Activated T-helper 1 cell treated with anti-CD3 and anti-CD28 coated beads, Interleukin-12 subunit alpha, Interleukin-12 subunit beta, Interleukin-2, Interleukin-4 antibody, amounts not matched to agents 30 ng/mL and 10 ng/mL and 1 ng/mL, durations not matched to agents 14 hours and 24 hours and 36 hours (primary cell): Measurements from ENCODE around the gene NARF. TPM values are rescaled to one million over a fixed set of nuclear protein-coding genes. Genes with fewer than 3 reads are reported as not detected.
"Not testable (repeated sequence)": the region's sequence is repeated elsewhere in the genome, so short reads cannot be mapped to it uniquely, and the experiment has no call there.

Experiments
- DNase-seq: peaks from one replicate; pipeline ENCODE4 v3.0.0; 2021; ENCODE audit warnings: low spot score
- H3K27ac Mint-ChIP-seq: one replicate; pipeline ENCODE4 v1.8.0; 2021; ENCODE audit warnings: mild to moderate bottlenecking, mixed read lengths
- H3K27me3 Mint-ChIP-seq: one replicate; pipeline ENCODE4 v1.8.0; 2022; ENCODE audit warnings: mild to moderate bottlenecking, moderate library complexity, mixed read lengths; ENCODE audit not compliant: insufficient read depth
- H3K36me3 Mint-ChIP-seq: one replicate; pipeline ENCODE4 v1.8.0; 2021; ENCODE audit warnings: low read depth, mixed read lengths
- H3K4me1 Mint-ChIP-seq: one replicate; pipeline ENCODE4 v1.8.0; 2021; ENCODE audit warnings: low read depth, mixed read lengths
- H3K4me3 Mint-ChIP-seq: one replicate; pipeline ENCODE4 v1.8.0; 2021; ENCODE audit warnings: mild to moderate bottlenecking, moderate library complexity, mixed read lengths
- H3K9me3 Mint-ChIP-seq: one replicate; pipeline ENCODE4 v1.8.0; 2021; ENCODE audit warnings: mixed read lengths
- intact Hi-C: fragments of 100-400 bp; cut with micrococcal nuclease; formaldehyde crosslinking; loops from one replicate; pipeline ENCODE4 v1.15.1; 2024
- total RNA-seq: library from RNA; stranded (reverse); gene quantifications from 2 replicates; pipeline ENCODE4 v1.2.3, GENCODE V29; 2022

NARF gene
- total RNA-seq, 1 donor from 2014 or later, result 103 TPM

DNA sequence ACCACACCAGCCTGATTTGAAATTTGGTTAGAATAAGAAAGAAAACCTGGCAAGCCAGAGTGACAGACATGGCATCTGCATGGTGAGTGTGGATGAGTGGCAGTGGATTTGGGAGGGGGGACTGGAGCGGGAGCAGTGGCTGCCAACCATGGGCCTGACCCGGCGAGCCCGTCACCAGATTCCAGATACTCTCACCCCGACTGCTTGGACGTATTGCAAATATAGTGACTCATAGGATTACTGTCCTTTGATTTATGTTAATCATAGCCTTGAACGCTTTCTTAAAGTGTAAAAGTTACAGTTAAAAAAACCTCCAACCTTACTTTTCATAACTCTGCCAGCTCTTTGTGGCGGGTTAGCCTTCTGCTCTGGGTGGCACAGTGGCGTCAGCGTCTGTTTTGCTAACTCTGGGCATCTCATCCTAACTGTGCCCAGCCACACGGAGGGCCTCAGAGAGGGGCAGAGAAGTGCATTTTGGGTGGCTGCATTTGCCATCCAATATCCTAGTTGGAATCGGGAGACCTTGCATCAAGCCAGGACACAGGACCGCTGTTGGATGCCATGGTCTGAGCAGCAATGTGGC, 34.2 kb downstream of the NARF start:
- no peaks in the 10 kb centered on the region for H3K27me3 Mint-ChIP-seq
- intact Hi-C loops, result no loop called here
- peaks cover 18% of the 10 kb centered on the region for H3K36me3 Mint-ChIP-seq
- no peak overlapping the region for H3K27ac Mint-ChIP-seq
- H3K4me3 Mint-ChIP-seq, result no peak overlapping the region
- H3K9me3 Mint-ChIP-seq, result no peaks in the 10 kb centered on the region
- DNase-seq, result no peak
- H3K4me1 Mint-ChIP-seq, result peaks cover 24% of the 10 kb centered on the region

DNA sequence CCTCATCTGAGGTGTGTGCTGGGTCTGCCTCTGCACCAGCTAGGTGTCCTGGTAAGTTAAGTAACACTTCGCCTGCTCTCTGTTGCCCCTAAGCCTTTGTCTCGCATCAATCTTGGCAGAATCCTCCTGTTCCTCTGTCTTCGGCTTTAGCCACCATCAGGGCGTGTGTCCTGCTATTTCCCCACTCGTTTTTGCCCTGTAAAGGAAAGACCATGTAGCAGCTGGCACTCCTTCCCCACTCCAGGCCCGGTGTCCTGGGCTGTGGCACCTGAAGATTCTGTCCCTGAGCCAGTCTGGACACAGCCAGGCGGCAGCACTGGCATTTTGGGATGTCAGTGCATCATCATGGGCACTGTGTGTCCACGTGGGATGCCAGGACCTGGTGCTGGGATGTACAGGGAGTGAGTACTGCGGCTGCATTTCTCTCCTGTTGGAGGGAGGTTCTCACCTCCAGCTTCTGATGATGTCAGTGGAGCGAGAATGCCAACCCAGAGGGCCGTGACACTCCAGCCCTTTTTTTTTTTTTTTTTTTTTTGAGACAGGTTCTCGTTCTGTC, 34.8 kb downstream of the NARF start:
- intact Hi-C loops, result no loop called here
- H3K9me3 Mint-ChIP-seq, result no peaks in the 10 kb centered on the region
- H3K4me1 Mint-ChIP-seq, result peaks cover 29% of the 10 kb centered on the region
- H3K4me3 Mint-ChIP-seq, result no peak overlapping the region
- H3K27me3 Mint-ChIP-seq, result no peaks in the 10 kb centered on the region
- peaks cover 14% of the 10 kb centered on the region for H3K36me3 Mint-ChIP-seq
- no peak overlapping the region for H3K27ac Mint-ChIP-seq
- no peak for DNase-seq

DNA sequence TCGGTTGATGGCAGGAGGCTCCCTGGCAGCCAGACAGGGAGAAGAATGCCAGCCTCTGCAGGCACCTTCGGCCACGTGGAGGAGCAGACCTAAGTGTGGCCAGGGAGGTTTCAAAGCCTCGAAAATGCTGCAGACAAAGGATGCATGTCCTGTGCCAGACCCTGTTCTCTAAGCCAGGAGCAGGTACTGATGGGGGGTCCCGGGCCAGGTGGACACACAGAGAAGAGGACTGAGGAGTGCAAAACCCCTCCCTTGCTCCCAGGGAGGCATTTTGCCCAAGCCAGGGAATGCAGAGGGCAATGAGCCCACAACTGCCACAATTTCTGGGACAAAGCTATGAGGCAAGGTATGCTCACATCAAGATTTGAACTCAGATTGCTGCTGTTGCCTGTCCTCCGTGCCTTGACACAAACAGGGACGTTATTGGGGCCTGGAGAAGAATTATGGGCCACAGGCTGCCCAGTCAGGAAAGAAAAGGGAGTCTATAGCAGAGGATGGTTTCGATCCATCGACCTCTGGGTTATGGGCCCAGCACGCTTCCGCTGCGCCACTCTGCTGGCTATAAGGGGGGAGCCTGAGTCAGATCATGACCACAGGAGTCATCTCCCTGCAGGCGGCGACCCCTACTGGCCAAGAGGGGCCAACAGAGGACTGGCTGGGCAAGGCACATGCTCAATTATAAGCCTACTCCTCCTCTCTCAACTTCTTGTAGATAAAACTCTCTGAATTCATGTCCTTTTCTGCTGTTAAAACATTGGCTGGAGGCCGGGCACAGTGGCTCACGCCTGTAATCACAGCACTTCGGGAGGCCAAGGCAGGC, 35.9 kb downstream of the NARF start:
- H3K9me3 Mint-ChIP-seq, result no peaks in the 10 kb centered on the region
- H3K27me3 Mint-ChIP-seq, result peaks cover 2% of the 10 kb centered on the region
- peaks cover 4% of the 10 kb centered on the region for H3K36me3 Mint-ChIP-seq
- H3K27ac Mint-ChIP-seq, result peak overlapping the region; percentile 87
- peaks cover 29% of the 10 kb centered on the region for H3K4me1 Mint-ChIP-seq
- peak; percentile 81 for DNase-seq
- intact Hi-C loops, result loop anchor here (1.0 kb wide), 6 partner anchors 12 to 142 kb away; partner anchors contain the start of genes CYBC1, HEXD, NARF and OGFOD3
- peak overlapping the region; percentile 12 for H3K4me3 Mint-ChIP-seq

DNA sequence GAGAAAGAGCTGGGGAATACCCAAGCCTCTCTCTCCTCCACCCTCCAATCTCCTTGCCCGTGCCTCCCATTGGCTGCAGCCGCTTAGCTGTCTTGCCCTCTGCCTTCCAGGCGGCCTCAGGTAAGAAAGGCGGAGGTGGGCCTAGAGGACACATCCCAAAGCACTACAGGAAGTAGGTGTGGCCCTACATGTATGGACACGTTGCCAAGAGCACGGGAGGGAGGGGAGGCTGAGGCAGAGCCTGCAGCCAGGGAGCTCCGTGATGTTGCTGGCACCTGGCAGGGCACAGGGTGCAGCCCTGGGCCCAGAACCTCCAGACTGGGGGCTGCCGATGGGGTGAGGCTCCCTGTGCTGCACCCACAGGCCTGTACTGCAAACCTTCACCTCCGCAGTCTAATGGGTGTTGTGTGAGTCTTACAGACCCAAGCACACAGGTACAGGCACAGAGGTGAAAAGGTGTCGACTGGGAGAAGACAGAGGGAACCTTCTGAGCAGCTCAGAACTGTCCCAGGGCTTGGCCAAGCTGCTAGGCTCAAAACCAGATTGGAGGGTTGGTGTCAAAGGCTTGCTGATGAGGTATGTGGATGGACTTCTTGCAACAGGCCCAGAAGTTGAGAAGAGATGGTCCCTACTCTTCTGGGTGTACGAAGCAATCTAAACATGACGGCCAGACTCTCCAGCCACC, 37.4 kb downstream of the NARF start:
- Mint-ChIP-seq H3K27ac (no peak overlapping the region), H3K4me3 (peak overlapping the region; percentile 61), H3K36me3 (no peaks in the 10 kb centered on the region), H3K27me3 (peaks cover 5% of the 10 kb centered on the region), H3K4me1 (peaks cover 29% of the 10 kb centered on the region), H3K9me3 (no peaks in the 10 kb centered on the region)
- intact Hi-C loops, result no loop called here
- no peak for DNase-seq

DNA sequence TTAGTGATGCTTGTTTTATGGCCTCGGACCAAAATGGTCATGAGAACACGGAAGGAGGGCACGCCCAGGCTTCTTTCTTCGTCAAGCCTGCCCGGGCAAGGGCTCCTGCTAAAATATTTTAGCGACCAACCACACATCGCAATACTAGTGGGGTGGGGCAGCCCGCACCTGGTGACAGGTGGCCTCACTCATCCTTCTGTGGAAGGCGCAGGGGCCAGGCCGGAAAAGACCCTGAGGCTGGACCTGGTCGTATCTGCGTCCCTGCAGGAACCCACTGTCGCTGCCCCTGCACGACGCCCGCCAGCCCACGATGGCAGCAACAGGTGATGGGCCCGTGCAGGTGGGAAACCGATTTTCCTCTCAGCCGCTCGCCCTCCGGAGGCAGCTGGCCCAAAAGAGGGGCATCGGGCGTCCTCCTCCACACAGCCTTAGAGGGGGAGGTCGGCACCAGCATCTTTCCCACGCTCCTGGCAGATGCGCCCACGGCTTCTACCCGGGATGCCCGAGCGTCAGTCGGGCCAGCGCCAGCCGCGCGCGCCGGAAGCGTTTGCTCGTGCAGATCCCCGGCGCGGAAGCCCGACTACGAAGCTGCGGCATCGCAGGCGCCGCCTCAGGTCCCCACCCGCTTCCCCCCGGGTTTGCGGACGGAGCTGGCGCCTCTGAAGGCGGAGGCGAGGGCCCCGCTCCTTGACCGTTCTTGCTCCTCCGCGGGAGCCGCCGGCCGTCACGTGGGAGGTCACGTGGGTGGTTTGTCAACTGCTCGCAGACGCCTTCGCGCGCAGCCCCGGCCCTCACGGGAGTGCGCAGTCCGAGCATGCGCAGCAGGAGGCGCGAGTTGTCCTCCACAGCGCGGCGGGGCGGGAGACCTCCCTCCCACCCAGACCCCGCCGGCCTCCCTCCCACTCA, 38.2 kb downstream of the NARF start:
- H3K4me1 Mint-ChIP-seq, result peaks cover 29% of the 10 kb centered on the region
- H3K9me3 Mint-ChIP-seq, result no peaks in the 10 kb centered on the region
- intact Hi-C loops, result loop anchor here (1.0 kb wide), 1 partner anchor 23 kb away; the partner anchor contains the start of gene FOXK2
- peaks cover 5% of the 10 kb centered on the region for H3K27me3 Mint-ChIP-seq
- H3K4me3 Mint-ChIP-seq, result peak overlapping the region; percentile 61
- peak overlapping the region; percentile 48 for H3K27ac Mint-ChIP-seq
- DNase-seq, result peak; percentile 91
- H3K36me3 Mint-ChIP-seq, result no peaks in the 10 kb centered on the region

DNA sequence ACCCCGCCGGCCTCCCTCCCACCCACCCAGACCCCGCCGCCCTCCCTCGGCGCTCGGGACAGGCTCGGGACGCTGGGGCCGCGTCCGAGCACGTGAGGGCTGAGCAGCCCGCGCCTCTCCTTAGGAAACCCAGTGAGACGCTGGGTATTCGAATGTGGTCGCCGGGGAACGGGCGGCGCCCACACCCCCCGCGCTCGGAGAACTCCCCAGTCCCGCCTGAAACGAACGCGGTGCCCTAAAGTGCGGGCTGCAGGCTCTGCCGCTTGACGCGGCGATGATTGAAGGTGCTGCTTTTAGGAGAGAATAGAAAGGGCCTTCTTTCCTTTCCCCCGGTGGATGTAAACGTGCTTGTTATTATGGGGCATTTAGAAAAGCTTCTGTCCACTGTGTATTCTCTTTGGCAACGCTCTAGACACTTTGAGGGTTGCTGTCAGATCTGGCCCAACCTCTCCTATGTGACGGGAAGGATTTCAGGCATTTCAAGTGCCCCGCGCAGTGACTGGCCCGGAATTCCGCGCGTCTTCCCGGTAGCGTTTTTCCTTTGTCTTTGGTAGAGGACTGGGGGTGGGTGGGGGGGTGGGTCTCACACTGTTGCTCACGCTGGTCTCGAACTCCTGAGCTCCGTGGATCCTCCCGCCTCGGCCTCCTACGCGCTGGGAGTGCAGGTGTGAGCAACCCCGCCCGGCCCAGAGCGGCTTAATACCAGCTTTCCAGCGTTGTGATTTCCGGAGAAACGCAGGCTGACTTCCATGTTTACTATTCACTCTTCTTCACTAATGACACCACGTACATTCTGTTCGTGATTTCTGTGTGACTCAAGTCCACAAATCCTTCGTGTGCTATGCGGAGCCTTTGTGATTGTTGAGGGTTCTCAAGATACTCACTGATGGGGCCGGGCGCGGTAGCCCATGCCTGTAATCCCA, 39.2 kb downstream of the NARF start:
- Mint-ChIP-seq H3K27me3 (peaks cover 5% of the 10 kb centered on the region), H3K9me3 (no peaks in the 10 kb centered on the region), H3K4me1 (peaks cover 29% of the 10 kb centered on the region), H3K4me3 (peak overlapping the region; percentile 82), H3K36me3 (no peaks in the 10 kb centered on the region), H3K27ac (peak overlapping the region; percentile 81)
- DNase-seq, result peak; percentile 29
- intact Hi-C loops, result loop anchor here (1.0 kb wide), 1 partner anchor 22 kb away; the partner anchor contains the start of gene FOXK2

DNA sequence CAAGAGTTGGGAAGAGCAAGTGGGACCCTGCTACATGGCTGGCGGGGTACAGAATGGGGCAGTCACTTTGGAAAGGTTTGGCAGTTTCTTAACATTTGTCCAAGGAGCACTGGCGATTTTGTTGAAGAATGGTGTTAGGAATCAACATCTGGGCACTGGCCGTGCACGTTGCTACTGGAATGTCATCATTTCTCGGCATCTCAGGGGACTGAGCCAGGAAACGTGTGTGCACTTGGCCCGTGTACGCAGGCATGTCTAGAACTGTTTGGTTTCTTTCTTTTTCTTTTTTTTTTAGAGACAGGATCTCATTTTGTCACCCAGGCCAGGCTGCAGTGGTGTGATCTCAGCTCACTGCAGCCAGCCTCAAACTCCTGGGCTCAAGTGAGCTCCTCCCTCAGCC, 43.7 kb downstream of the NARF start:
- Mint-ChIP-seq H3K36me3 (no peaks in the 10 kb centered on the region), H3K27ac (no peak overlapping the region)
- DNase-seq, result no peak

DNA sequence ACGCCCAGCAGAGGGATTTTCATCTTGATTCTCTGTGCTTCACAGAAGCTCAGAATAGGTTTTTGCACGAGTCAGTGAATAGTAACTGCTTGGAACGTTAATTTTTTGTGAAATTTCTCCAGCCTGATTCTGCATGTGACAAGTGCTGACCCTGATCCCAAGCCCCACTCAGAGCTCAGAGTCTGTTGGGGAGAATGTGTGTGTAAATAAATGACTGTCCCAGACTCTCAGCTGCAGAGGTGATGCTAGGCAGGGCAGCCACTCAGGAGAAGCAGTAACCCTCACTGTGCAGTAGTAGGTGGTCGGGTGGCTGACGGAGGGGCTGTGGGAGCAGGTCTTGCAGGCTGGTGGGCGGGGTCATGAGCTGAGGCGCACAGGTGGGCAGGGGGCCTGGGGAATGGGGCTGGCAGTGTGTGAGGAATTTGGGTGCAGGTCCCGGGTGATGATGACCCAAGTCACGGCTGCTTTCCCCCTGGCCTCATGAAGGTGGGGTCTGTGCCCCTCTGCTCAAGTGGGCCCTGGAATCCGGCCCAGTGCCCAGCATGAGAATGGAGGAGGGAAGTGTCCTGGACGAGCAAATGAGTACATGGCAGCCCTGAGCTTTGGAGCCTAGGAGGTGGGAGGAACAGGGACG, 44.7 kb downstream of the NARF start:
- Mint-ChIP-seq H3K27ac (no peak overlapping the region), H3K9me3 (no peaks in the 10 kb centered on the region), H3K36me3 (no peaks in the 10 kb centered on the region), H3K4me3 (no peak overlapping the region), H3K4me1 (peaks cover 6% of the 10 kb centered on the region), H3K27me3 (peaks cover 5% of the 10 kb centered on the region)
- intact Hi-C loops, result no loop called here
- no peak for DNase-seq

More for the DNA sequence above, 43.7 kb downstream of the NARF start:
- Mint-ChIP-seq H3K27me3 (peaks cover 5% of the 10 kb centered on the region), H3K9me3 (no peaks in the 10 kb centered on the region), H3K4me1 (peaks cover 14% of the 10 kb centered on the region), H3K4me3 (no peak overlapping the region)
- intact Hi-C loops, result no loop called here

DNA sequence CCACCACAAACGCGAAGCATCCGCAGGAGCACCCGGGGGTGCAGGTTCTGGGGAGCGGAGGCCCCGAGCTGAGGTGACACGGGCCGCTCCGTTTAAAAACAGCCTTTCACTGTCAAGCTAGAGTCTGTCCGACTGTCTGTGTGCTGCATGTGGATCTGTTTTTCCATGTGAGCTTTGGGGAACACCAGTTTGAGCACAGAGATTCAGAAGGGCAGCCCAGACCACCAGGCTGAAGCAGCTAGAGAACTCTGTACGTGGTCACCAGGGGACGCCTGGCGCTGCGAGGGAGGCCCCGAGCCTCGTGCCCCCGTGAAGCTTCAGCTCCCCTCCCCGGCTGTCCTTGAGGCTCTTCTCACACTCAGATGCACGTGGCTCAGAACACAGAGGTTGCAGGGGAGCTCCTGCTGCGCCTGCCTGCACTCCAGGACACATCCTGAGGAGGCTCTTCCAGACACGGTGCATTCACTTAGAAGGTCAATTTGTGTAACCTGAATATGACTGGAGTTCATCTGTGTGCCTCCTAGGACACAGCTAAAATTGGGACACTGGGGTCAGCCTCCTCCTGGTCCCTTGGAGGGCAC, 45.3 kb downstream of the NARF start:
- H3K27me3 Mint-ChIP-seq, result peaks cover 5% of the 10 kb centered on the region
- no peak overlapping the region for H3K4me3 Mint-ChIP-seq
- H3K36me3 Mint-ChIP-seq, result no peaks in the 10 kb centered on the region
- H3K4me1 Mint-ChIP-seq, result peaks cover 6% of the 10 kb centered on the region
- H3K27ac Mint-ChIP-seq, result no peak overlapping the region
- H3K9me3 Mint-ChIP-seq, result no peaks in the 10 kb centered on the region
- DNase-seq, result no peak
- intact Hi-C loops, result no loop called here

DNA sequence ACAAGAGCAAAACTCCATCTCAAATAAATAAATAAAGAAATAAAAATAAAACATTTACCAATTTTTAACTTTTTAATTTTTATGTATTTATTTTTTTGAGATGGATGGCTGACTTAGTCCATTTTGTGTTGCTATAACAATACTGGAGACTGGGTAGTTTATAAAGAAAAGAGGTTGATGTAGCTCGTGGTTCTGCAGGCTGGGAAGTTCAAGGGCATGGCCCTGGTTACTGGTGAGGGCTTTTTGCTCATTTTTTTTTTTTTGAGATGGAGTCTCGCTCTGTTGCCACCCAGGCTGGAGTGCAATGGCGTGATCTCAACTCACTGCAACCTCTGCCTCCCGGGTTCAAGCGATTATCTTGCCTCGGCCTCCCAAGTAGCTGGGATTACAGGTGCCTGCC, 46.8 kb downstream of the NARF start:
- DNase-seq, result no peak
- Mint-ChIP-seq H3K27ac (no peak overlapping the region), H3K4me3 (no peak overlapping the region), H3K9me3 (no peaks in the 10 kb centered on the region), H3K4me1 (peaks cover 6% of the 10 kb centered on the region), H3K36me3 (no peaks in the 10 kb centered on the region), H3K27me3 (no peaks in the 10 kb centered on the region)
- intact Hi-C loops, result no loop called here

DNA sequence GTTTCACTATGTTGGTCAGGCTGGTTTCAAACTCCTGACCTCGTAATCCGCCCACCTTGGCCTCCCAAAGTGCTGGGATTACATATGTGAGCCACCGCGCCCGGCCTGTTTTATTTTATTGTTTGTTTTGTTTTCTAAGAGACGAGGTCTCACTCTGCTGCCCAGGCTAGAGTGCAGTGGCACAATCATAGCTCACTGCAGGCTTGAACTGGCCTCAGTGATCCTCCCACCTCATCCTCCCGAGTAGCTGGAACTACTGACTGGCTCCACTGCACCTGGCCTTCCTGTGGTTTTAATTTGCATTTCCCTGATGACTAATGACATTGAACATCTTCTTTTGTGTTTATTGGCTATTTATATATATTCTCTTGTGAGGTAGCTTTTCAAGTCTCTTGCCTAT, 47.9 kb downstream of the NARF start:
- not testable (repeated sequence) for H3K27me3 Mint-ChIP-seq, DNase-seq, H3K36me3 Mint-ChIP-seq, H3K4me3 Mint-ChIP-seq, H3K4me1 Mint-ChIP-seq, H3K9me3 Mint-ChIP-seq
- H3K27ac Mint-ChIP-seq, result peak overlapping the region; percentile 75
- intact Hi-C loops, result loop anchor here (1.0 kb wide), 2 partner anchors 12 to 13 kb away; partner anchors contain the start of gene FOXK2
